NB4 (cell line): ENCODE measurements around the gene MTRR.

Experiments
- DNase-seq: peaks from one replicate; pipeline ENCODE4 v3.0.0; 2010; ENCODE audit warnings: low read depth
- H3K4me3 ChIP-seq: one replicate; pipeline ENCODE4 v1.5.1; 2011; ENCODE audit warnings: mild to moderate bottlenecking, low read depth, low read length, moderate library complexity
- CTCF ChIP-seq: IDR thresholded peaks from one replicate; pipeline ENCODE4 v1.5.1; 2012; ENCODE audit warnings: low read depth, low read length
- MAX ChIP-seq: IDR thresholded peaks from 2 replicates; pipeline ENCODE4 v1.6.1; 2011; ENCODE audit warnings: low read depth, low read length
- MYC ChIP-seq: IDR thresholded peaks from 2 replicates; pipeline ENCODE4 v1.6.1; 2011; ENCODE audit warnings: low read depth, low read length
- POLR2A ChIP-seq: IDR thresholded peaks from 2 replicates; pipeline ENCODE4 v1.6.1; 2011; ENCODE audit warnings: mild to moderate bottlenecking; ENCODE audit not compliant: insufficient read length; ENCODE audit errors: extremely low read depth

Gene MTRR

GRCh38 chr5:7884491-7885267, 15.7 kb downstream of the MTRR start:
- TF ChIP-seq POLR2A = no peak
- TF ChIP-seq CTCF = no peak
- no peak for TF ChIP-seq MAX
- no peak for TF ChIP-seq MYC
- no peak for DNase-seq
- H3K4me3 ChIP-seq = no peak overlapping the region

- TF ChIP-seq MAX (no peak), CTCF (peak; percentile 21)
- no peak overlapping the region for H3K4me3 ChIP-seq
- peak; percentile 72 for DNase-seq
Observed at GRCh38 chr5:7886849-7887475, 18.0 kb downstream of the MTRR start.

GRCh38 chr5:7888901-7889300, 20.0 kb downstream of the MTRR start:
- peak; percentile 82 for DNase-seq
- TF ChIP-seq MAX = no peak
- no peak for TF ChIP-seq POLR2A
- no peak for TF ChIP-seq CTCF
- no peak for TF ChIP-seq MYC
- no peak overlapping the region for H3K4me3 ChIP-seq

GRCh38 chr5:7894439-7894838, 25.5 kb downstream of the MTRR start:
- TF ChIP-seq MYC (no peak), MAX (no peak), POLR2A (no peak), CTCF (no peak)
- DNase-seq = no peak
- H3K4me3 ChIP-seq = no peak overlapping the region

GRCh38 chr5:7894860-7895259, 25.9 kb downstream of the MTRR start:
- no peak for DNase-seq
- H3K4me3 ChIP-seq = no peak overlapping the region
- TF ChIP-seq POLR2A (no peak), MYC (no peak), MAX (no peak), CTCF (no peak)
